ENCODE results near the gene FNDC3B. TPM values are rescaled to one million over a fixed set of nuclear protein-coding genes. Genes with fewer than 3 reads are reported as not detected.
"Not testable (repeated sequence)": the region's sequence is repeated elsewhere in the genome, so short reads cannot be mapped to it uniquely, and the experiment has no call there.

FNDC3B gene
- total RNA-seq, 2 experiments from 2014 or later = 10.6 to 12.0 TPM

- ATAC-seq = peak; percentile 80
- TF ChIP-seq CTCF (IDR thresholded peaks at IDR 0.05) = no peak
- Mint-ChIP-seq H3K36me3 (ENCODE audit: low read depth) (no peaks in the 10 kb centered on the region), H3K4me1 (ENCODE audit: low read depth) (peaks cover 8% of the 10 kb centered on the region), H3K27me3 (no peaks in the 10 kb centered on the region), H3K27ac (peak overlapping the region; percentile 22), H3K4me3 (no peak overlapping the region), H3K9me3 (peaks cover 2% of the 10 kb centered on the region)
- ChIA-PET CTCF (no interaction called here), POLR2A (interaction anchor here (0.7 kb wide), 1 partner anchor 34 kb away, joined by 3 read pairs; no protein-coding TSS in a partner anchor)
- no peak for DNase-seq
- intact Hi-C loops (cut with micrococcal nuclease) = no loop called here
Observed at GRCh38 chr3:171996178-171996817, 43.1 kb upstream of the FNDC3B start.

- H3K27me3 Mint-ChIP-seq; H3K9me3 Mint-ChIP-seq; DNase-seq; H3K36me3 Mint-ChIP-seq (ENCODE audit: low read depth); H3K4me3 Mint-ChIP-seq; POLR2A ChIA-PET; H3K4me1 Mint-ChIP-seq (ENCODE audit: low read depth); intact Hi-C loops (cut with micrococcal nuclease); ATAC-seq; CTCF ChIA-PET; H3K27ac Mint-ChIP-seq: not testable (repeated sequence)
Observed at GRCh38 chr3:171998731-171999130, 40.6 kb upstream of the FNDC3B start.

GRCh38 chr3:172001616-172002015 lies 37.8 kb upstream of the FNDC3B start:
- CTCF ChIA-PET; H3K36me3 Mint-ChIP-seq (ENCODE audit: low read depth); ATAC-seq; H3K4me3 Mint-ChIP-seq; POLR2A ChIA-PET; intact Hi-C loops (cut with micrococcal nuclease); H3K4me1 Mint-ChIP-seq (ENCODE audit: low read depth); H3K9me3 Mint-ChIP-seq; H3K27ac Mint-ChIP-seq; H3K27me3 Mint-ChIP-seq; DNase-seq: not testable (repeated sequence)

- TF ChIP-seq CTCF (IDR thresholded peaks at IDR 0.05) = no peak
- POLR2A ChIA-PET = no interaction called here
- Mint-ChIP-seq H3K36me3 (ENCODE audit: low read depth) (no peaks in the 10 kb centered on the region), H3K27me3 (no peaks in the 10 kb centered on the region), H3K4me1 (ENCODE audit: low read depth) (no peaks in the 10 kb centered on the region), H3K9me3 (no peaks in the 10 kb centered on the region), H3K27ac (no peak overlapping the region), H3K4me3 (no peak overlapping the region)
- CTCF ChIA-PET = no interaction called here
- no peak for DNase-seq
- ATAC-seq = no peak
- intact Hi-C loops (cut with micrococcal nuclease) = no loop called here
Observed at GRCh38 chr3:172002512-172003078, 36.8 kb upstream of the FNDC3B start.

GRCh38 chr3:172003146-172003545 lies 36.2 kb upstream of the FNDC3B start:
- Mint-ChIP-seq H3K27ac (no peak overlapping the region), H3K4me1 (ENCODE audit: low read depth) (no peaks in the 10 kb centered on the region), H3K27me3 (no peaks in the 10 kb centered on the region), H3K9me3 (no peaks in the 10 kb centered on the region), H3K36me3 (ENCODE audit: low read depth) (no peaks in the 10 kb centered on the region), H3K4me3 (no peak overlapping the region)
- ATAC-seq (no peak), DNase-seq (no peak)
- intact Hi-C loops (cut with micrococcal nuclease) = no loop called here
- CTCF ChIA-PET = no interaction called here
- POLR2A ChIA-PET = no interaction called here
- TF ChIP-seq CTCF (IDR thresholded peaks at IDR 0.05) = no peak

- Mint-ChIP-seq H3K36me3 (ENCODE audit: low read depth) (no peaks in the 10 kb centered on the region), H3K4me3 (no peak overlapping the region), H3K4me1 (ENCODE audit: low read depth) (no peaks in the 10 kb centered on the region), H3K9me3 (no peaks in the 10 kb centered on the region), H3K27ac (no peak overlapping the region), H3K27me3 (no peaks in the 10 kb centered on the region)
- POLR2A ChIA-PET = no interaction called here
- DNase-seq (no peak), ATAC-seq (no peak)
- CTCF ChIA-PET = interaction anchor here (1.2 kb wide), 1 partner anchor 326 kb away, joined by 3 read pairs; no protein-coding TSS in a partner anchor
- no peak for TF ChIP-seq CTCF (IDR thresholded peaks at IDR 0.05)
- intact Hi-C loops (cut with micrococcal nuclease) = no loop called here
Observed at GRCh38 chr3:172007065-172007370, 32.4 kb upstream of the FNDC3B start.

Data from activated CD8-positive, alpha-beta T cell treated with anti-CD3 and anti-CD28 coated beads for 36 hours (primary cell).